ENCODE results near the gene EPB41L5. TPM values are rescaled to one million over a fixed set of nuclear protein-coding genes. Genes with fewer than 3 reads are reported as not detected.

The EPB41L5 gene
- total and polyA plus RNA-seq, 2 donors (not counting 3 experiments of a cell fraction or from before 2014, with no cell fraction given) = 8.4 to 13.6 TPM

- Histone ChIP-seq H3K27me3 (ENCODE audit: control insufficient read depth in 2 of 2, insufficient read depth in 2 of 2, low read length in 2 of 2) (no peaks in the 10 kb centered on the region), H3K4me3 (replicated peaks in 1 of 3; ENCODE audit: insufficient read depth in 1 of 3, low read depth in 1 of 3, low read length in 3 of 3) (no peak overlapping the region), H3K9me1 (replicated peaks; ENCODE audit: control insufficient read depth, extremely low read depth, insufficient read depth, low read length) (no peaks in the 10 kb centered on the region), H2AFZ (ENCODE audit: low read depth, low read length) (no peak overlapping the region), H4K20me1 (replicated peaks; ENCODE audit: control insufficient read depth, extremely low read depth, insufficient read depth, low read length) (no peaks in the 10 kb centered on the region), H3K9ac (replicated peaks; ENCODE audit: extremely low read depth, insufficient read depth, low read length) (no peak overlapping the region), H3K79me2 (ENCODE audit: control insufficient read depth, insufficient read depth, low read length) (no peaks in the 10 kb centered on the region), H3K4me1 (ENCODE audit: control insufficient read depth, extremely low read depth, insufficient read depth, low read length) (no peaks in the 10 kb centered on the region), H3K4me2 (ENCODE audit: insufficient read depth, low read length) (no peak overlapping the region), H3K27ac (ENCODE audit: insufficient read depth, low read depth, low read length) (no peak overlapping the region), H3K9me3 (replicated peaks; ENCODE audit: control insufficient read depth, insufficient read depth, low read length) (no peaks in the 10 kb centered on the region), H3K36me3 (ENCODE audit: control insufficient read depth in 2 of 2, extremely low read depth in 1 of 2, insufficient read depth in 2 of 2, low read length in 2 of 2) (no peaks in the 10 kb centered on the region)
- no TSS peak for BruUV-seq (replicated peaks)
- intact Hi-C loops (cut with micrococcal nuclease) (no loop called here), dilution Hi-C loops (cut with MboI; ENCODE audit: extremely low pct_ligation_motif_present, low sequenced_read_pairs) (no loop called here)
- DNase-seq (ENCODE audit: low read depth, low spot score) = no peak
- ChIA-PET POLR2A (no interaction called here), CTCF (interaction anchor here (0.6 to 1.0 kb wide), 3 partner anchors 8 to 50 kb away, joined by 3 read pairs; no protein-coding TSS in a partner anchor)
- TF ChIP-seq POLR2AphosphoS5 (IDR thresholded peaks at IDR 0.05; ENCODE audit: insufficient read depth, low read depth, low read length) = no peak
- TF ChIP-seq GATA2 (IDR thresholded peaks at IDR 0.05; ENCODE audit: insufficient read depth, insufficient read length, low read depth, low read length) = no peak
- no peak for TF ChIP-seq MAX (IDR thresholded peaks at IDR 0.05; ENCODE audit: insufficient read depth, insufficient read length)
- no peak for TF ChIP-seq MYC (IDR thresholded peaks at IDR 0.05; ENCODE audit: low read depth, low read length)
- TF ChIP-seq EZH2 (IDR thresholded peaks at IDR 0.05; ENCODE audit: borderline replicate concordance, low read depth, low read length, severe bottlenecking) = no peak
- TF ChIP-seq CTCF (IDR thresholded peaks at IDR 0.05; ENCODE audit: extremely low read depth in 1 of 2, insufficient read depth in 1 of 2, low read depth in 1 of 2, low read length in 2 of 2) = no peak
- no peak for TF ChIP-seq POLR2A (IDR thresholded peaks at IDR 0.05; ENCODE audit: low read depth, low read length)
- no peak for TF ChIP-seq JUN (IDR thresholded peaks at IDR 0.05; ENCODE audit: borderline replicate concordance, insufficient read depth, insufficient read length, low read depth)
- no peak for TF ChIP-seq FOS (IDR thresholded peaks at IDR 0.05; ENCODE audit: borderline replicate concordance, insufficient read depth, low read length)
- FAIRE-seq = no peak
Measured at GRCh38 chr2:120125195-120125594, 112.3 kb downstream of the EPB41L5 start.
